ENCODE results near the gene MAP1LC3B2.

DNA sequence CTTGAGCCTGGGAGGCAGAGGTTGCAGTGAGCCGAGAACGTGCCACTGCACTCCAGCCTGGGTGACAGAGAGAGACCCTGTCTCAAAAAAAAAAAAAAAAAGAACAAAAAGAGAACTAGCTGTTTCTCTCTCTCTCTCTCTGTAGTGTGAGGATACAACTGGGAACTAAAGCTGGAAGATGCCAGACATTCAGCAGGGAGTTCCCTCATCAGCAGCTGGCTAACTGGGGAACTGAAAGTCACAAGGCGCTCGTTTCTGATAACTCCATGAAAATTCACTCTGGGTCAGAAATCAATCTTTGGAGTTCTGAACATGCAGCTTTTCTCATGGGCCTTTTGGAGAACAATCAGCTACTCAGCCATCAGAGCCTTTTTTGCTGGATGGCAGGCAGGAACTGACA lies 43.5 kb upstream of the MAP1LC3B2 start:
- no peak for TF ChIP-seq POLR2AphosphoS5 (IDR thresholded peaks at IDR 0.05; ENCODE audit: low read depth, low read length)
- TF ChIP-seq POLR2A (IDR thresholded peaks at IDR 0.05; ENCODE audit: low read depth, low read length): no peak
- TF ChIP-seq TAF1 (IDR thresholded peaks at IDR 0.05; ENCODE audit: low read depth, low read length): no peak
- TF ChIP-seq POU2F2 (IDR thresholded peaks at IDR 0.05; ENCODE audit: low read depth, low read length): no peak

Data from GM12891 (cell line).